ENCODE data around the gene DGKD.

The DGKD gene

DNA sequence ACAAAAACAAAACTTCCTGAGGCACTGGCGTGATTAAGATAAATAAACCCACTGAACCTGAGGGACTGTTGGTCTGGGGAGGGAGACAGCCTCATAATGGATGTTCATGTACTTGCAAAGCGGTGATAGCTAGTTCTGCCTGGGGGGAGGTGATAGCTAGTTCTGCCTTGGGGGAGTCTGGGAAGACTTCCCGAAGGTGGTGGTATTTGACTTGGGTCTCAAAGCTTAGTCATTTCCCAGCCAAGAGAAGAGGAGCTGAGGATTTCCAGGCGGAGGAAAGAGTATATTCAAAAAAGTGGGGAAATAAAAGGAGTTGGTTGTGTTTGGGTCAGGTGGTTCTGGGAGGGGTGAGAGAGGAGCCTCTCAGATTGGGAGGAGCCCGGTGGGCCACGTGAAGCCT, 24.7 kb downstream of the DGKD start:
- H3K4me1 ChIP-seq, result no peaks in the 10 kb centered on the region
- TF ChIP-seq, protein P1, sequence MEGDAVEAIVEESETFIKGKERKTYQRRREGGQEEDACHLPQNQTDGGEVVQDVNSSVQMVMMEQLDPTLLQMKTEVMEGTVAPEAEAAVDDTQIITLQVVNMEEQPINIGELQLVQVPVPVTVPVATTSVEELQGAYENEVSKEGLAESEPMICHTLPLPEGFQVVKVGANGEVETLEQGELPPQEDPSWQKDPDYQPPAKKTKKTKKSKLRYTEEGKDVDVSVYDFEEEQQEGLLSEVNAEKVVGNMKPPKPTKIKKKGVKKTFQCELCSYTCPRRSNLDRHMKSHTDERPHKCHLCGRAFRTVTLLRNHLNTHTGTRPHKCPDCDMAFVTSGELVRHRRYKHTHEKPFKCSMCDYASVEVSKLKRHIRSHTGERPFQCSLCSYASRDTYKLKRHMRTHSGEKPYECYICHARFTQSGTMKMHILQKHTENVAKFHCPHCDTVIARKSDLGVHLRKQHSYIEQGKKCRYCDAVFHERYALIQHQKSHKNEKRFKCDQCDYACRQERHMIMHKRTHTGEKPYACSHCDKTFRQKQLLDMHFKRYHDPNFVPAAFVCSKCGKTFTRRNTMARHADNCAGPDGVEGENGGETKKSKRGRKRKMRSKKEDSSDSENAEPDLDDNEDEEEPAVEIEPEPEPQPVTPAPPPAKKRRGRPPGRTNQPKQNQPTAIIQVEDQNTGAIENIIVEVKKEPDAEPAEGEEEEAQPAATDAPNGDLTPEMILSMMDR (IDR thresholded peaks at IDR 0.05), result no peak
- DNase-seq, result no peak
- H3K9me3 ChIP-seq, result no peaks in the 10 kb centered on the region
- H3K27me3 ChIP-seq, result no peaks in the 10 kb centered on the region
- H3K36me3 ChIP-seq, result peaks cover 0 to 13% (median 0%) of the 10 kb centered on the region in 3 donors
- H3K4me3 ChIP-seq, result no peak overlapping the region
- H3K27ac ChIP-seq, result no peak overlapping the region
- intact Hi-C loops (cut with DNase I; ENCODE audit: low total_unique reads), result no loop called here

DNA sequence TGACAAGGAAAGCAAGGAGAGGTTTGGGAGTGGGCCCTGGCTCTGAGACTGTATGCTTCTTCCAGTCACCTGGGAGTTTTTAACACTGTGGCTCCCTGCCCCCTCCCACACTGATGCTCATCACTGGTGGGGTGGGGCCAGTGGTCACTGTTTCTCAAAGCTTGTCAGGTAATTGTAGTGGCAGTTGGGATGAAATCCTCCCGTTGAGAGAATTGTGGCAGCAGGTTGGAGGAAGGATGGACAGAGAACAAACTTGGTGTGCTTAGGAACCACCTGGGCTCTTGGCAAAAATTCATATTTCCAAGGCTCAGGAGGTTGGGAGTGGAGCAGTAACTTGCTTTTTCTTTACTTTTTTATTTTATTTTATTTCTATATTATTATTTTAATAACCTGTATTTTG, 25.1 kb downstream of the DGKD start:
- Histone ChIP-seq H3K27ac (no peak overlapping the region), H3K27me3 (no peaks in the 10 kb centered on the region), H3K4me1 (peaks cover 0 to 2% (median 0%) of the 10 kb centered on the region in 4 donors), H3K36me3 (peaks cover 0 to 9% (median 0%) of the 10 kb centered on the region in 3 donors), H3K9me3 (no peaks in the 10 kb centered on the region), H3K4me3 (no peak overlapping the region)
- intact Hi-C loops (cut with DNase I; ENCODE audit: low total_unique reads), result no loop called here
- no peak for DNase-seq
- TF ChIP-seq, protein P1 (IDR thresholded peaks at IDR 0.05), result no peak

DNA sequence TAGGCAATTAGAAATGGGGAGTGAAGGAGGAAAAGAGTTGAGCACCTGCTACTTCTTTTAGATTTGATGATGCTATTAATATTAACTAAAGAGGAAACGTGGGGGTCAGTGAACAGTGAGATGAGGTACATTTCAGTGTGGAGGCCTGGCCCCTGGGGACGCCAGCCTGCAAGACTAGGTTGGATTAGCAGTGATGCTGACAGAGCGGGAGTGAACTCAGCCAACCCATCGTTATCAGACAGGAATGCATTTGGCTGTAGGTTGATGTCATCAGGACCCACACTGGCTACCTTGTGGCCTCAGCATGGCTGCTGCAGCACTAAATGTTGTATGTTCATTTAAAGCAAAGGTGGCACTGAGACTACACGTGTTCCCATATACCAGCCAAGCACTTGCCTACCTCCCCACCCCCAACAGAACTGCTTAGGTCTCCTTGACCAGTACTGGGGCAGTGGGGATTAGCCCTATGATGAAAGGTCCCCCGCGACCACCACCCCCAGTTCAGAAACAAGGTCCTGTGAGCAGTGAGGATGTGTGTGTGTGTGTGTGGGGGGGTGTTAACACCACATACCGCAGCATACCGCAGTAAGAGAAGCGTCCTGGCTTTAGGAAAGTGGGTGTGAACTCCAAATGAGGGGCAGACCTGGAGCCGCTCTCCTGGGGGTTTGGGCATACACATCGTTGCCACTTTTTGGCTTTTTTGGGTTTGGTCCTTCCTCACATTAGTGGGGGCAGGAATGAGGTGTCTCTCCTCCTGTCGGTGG, 26.0 kb downstream of the DGKD start:
- intact Hi-C loops (cut with DNase I; ENCODE audit: low total_unique reads), result loop anchor here (10.0 kb wide), 1 partner anchor 64 kb away; no protein-coding TSS in a partner anchor
- no peak overlapping the region for H3K27ac ChIP-seq
- TF ChIP-seq, protein P1 (IDR thresholded peaks at IDR 0.05), result no peak
- peaks cover 0 to 11% (median 3%) of the 10 kb centered on the region in 4 donors for H3K4me1 ChIP-seq
- H3K36me3 ChIP-seq, result peaks cover 0 to 7% (median 0%) of the 10 kb centered on the region in 3 donors
- DNase-seq, result no peak
- no peaks in the 10 kb centered on the region for H3K9me3 ChIP-seq
- no peak overlapping the region for H3K4me3 ChIP-seq
- H3K27me3 ChIP-seq, result no peaks in the 10 kb centered on the region

DNA sequence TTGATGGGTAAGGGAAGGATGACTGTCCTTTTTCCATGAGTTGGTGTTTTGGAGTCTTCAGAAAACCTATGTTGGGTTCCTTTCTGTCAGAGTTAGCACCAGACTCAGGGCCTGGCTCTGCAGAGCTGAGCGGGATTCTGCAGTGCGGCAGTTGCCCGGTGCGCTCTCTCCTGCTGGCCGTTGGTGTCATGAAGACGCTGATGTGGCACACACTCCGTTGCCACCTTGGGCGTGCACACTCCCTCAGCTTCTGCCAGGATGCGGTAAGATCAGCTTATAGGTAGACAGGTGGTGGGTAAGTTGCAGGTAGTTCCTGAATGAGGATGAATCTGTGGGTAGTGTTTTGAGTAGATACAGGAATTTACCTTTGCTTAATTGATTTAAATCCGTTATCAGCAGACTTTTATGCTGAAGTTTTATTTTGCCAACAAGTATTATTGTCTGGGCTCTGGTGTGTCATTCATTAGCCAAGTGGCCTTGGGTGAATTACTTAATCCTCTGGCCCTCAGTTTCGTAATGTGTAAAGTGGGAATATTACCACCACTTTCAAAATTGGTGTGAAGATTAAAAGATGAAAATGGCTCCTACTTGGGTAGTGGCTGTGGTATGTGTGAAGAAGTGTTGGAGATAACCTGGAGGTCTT, 26.8 kb downstream of the DGKD start:
- intact Hi-C loops (cut with DNase I; ENCODE audit: low total_unique reads), result loop anchor here (10.0 kb wide), 1 partner anchor 64 kb away; no protein-coding TSS in a partner anchor
- H3K9me3 ChIP-seq, result no peaks in the 10 kb centered on the region
- H3K27ac ChIP-seq, result no peak overlapping the region
- no peak overlapping the region for H3K4me3 ChIP-seq
- TF ChIP-seq, protein P1 (IDR thresholded peaks at IDR 0.05), result no peak
- peaks cover under 1 to 19% (median 8%) of the 10 kb centered on the region in 4 donors for H3K4me1 ChIP-seq
- no peaks in the 10 kb centered on the region for H3K27me3 ChIP-seq
- no peak for DNase-seq
- peaks cover 0 to 3% (median 0%) of the 10 kb centered on the region in 3 donors for H3K36me3 ChIP-seq

DNA sequence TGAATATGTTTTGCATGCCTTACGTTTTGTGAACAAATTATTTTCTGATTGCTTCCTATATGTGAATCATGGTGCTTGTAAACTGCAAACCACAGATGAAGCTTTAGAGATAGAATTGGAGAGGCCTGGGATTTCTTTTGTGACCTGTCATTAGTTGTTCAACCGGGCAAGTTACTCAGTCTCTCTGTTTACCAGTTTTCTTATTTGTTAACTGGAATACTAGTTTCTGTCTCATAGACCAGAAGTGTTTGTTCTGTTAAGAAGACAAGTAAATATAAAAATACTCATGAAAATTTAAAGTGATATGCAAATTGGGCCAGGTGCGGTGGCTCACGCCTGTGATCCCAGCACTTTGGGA, 27.3 kb downstream of the DGKD start:
- Histone ChIP-seq H3K36me3 (peaks cover 0 to 3% (median 0%) of the 10 kb centered on the region in 3 donors), H3K9me3 (no peaks in the 10 kb centered on the region), H3K27me3 (no peaks in the 10 kb centered on the region), H3K27ac (no peak overlapping the region), H3K4me1 (peaks cover 3 to 24% (median 13%) of the 10 kb centered on the region in 4 donors), H3K4me3 (no peak overlapping the region)
- intact Hi-C loops (cut with DNase I; ENCODE audit: low total_unique reads), result loop anchor here (10.0 kb wide), 1 partner anchor 63 kb away; no protein-coding TSS in a partner anchor
- TF ChIP-seq, protein P1 (IDR thresholded peaks at IDR 0.05), result no peak
- DNase-seq, result no peak
